ENCODE results near the gene TRPM1.

TRPM1 gene

GRCh38 chr15:31065824-31066223 lies 35.7 kb downstream of the TRPM1 start:
- Histone ChIP-seq H3K36me3 (ENCODE audit: insufficient read depth, low read length) (no peaks in the 10 kb centered on the region), H3K9ac (ENCODE audit: low read depth, low read length) (no peak overlapping the region), H3K27me3 (ENCODE audit: insufficient read depth, low read length) (no peaks in the 10 kb centered on the region), H3K27ac (ENCODE audit: low read depth, low read length) (no peak overlapping the region), H3K4me1 (ENCODE audit: insufficient read depth, low read length) (no peaks in the 10 kb centered on the region; the same call in 1 of the 2 replicates), H3K4me3 (ENCODE audit: low read length) (no peak overlapping the region), H3K9me3 (ENCODE audit: insufficient read depth, low read depth, low read length) (no peaks in the 10 kb centered on the region)
- 95% methylated on average over 6 of the region's 6 CpGs for WGBS

- Histone ChIP-seq H3K27ac (ENCODE audit: low read depth, low read length) (no peak overlapping the region), H3K27me3 (ENCODE audit: insufficient read depth, low read length) (no peaks in the 10 kb centered on the region), H3K4me3 (ENCODE audit: low read length) (no peak overlapping the region), H3K9me3 (ENCODE audit: insufficient read depth, low read depth, low read length) (no peaks in the 10 kb centered on the region), H3K36me3 (ENCODE audit: insufficient read depth, low read length) (no peaks in the 10 kb centered on the region), H3K9ac (ENCODE audit: low read depth, low read length) (no peak overlapping the region), H3K4me1 (ENCODE audit: insufficient read depth, low read length) (no peaks in the 10 kb centered on the region; the same call in 1 of the 2 replicates)
- WGBS: 93% methylated on average over 17 of the region's 17 CpGs
Observed at GRCh38 chr15:31062911-31063310, 38.6 kb downstream of the TRPM1 start.

GRCh38 chr15:31062310-31062847 lies 39.1 kb downstream of the TRPM1 start:
- no peak overlapping the region for H3K27ac ChIP-seq (ENCODE audit: low read depth, low read length)
- H3K9me3 ChIP-seq (ENCODE audit: insufficient read depth, low read depth, low read length): no peaks in the 10 kb centered on the region
- H3K36me3 ChIP-seq (ENCODE audit: insufficient read depth, low read length): no peaks in the 10 kb centered on the region
- H3K4me3 ChIP-seq (ENCODE audit: low read length): no peak overlapping the region
- no peak overlapping the region for H3K9ac ChIP-seq (ENCODE audit: low read depth, low read length)
- no peaks in the 10 kb centered on the region for H3K27me3 ChIP-seq (ENCODE audit: insufficient read depth, low read length)
- H3K4me1 ChIP-seq (ENCODE audit: insufficient read depth, low read length): no peaks in the 10 kb centered on the region; the same call in 1 of the 2 replicates
- 87% methylated on average over 4 of the region's 4 CpGs for WGBS

- 92% methylated on average over 15 of the region's 15 CpGs for WGBS
- Histone ChIP-seq H3K27me3 (ENCODE audit: insufficient read depth, low read length) (no peaks in the 10 kb centered on the region), H3K4me1 (ENCODE audit: insufficient read depth, low read length) (no peaks in the 10 kb centered on the region; the same call in 1 of the 2 replicates), H3K36me3 (ENCODE audit: insufficient read depth, low read length) (no peaks in the 10 kb centered on the region), H3K9me3 (ENCODE audit: insufficient read depth, low read depth, low read length) (no peaks in the 10 kb centered on the region), H3K9ac (ENCODE audit: low read depth, low read length) (no peak overlapping the region), H3K4me3 (ENCODE audit: low read length) (no peak overlapping the region), H3K27ac (ENCODE audit: low read depth, low read length) (no peak overlapping the region)
Observed at GRCh38 chr15:31060429-31061140, 40.9 kb downstream of the TRPM1 start.

GRCh38 chr15:31058236-31058962 lies 43.1 kb downstream of the TRPM1 start:
- Histone ChIP-seq H3K27me3 (ENCODE audit: insufficient read depth, low read length) (no peaks in the 10 kb centered on the region), H3K9me3 (ENCODE audit: insufficient read depth, low read depth, low read length) (no peaks in the 10 kb centered on the region), H3K4me1 (ENCODE audit: insufficient read depth, low read length) (no peaks in the 10 kb centered on the region; the same call in 1 of the 2 replicates), H3K4me3 (ENCODE audit: low read length) (no peak overlapping the region), H3K9ac (ENCODE audit: low read depth, low read length) (no peak overlapping the region), H3K27ac (ENCODE audit: low read depth, low read length) (no peak overlapping the region), H3K36me3 (ENCODE audit: insufficient read depth, low read length) (no peaks in the 10 kb centered on the region)
- WGBS: 94% methylated on average over 6 of the region's 6 CpGs

- 88% methylated on average over 3 of the region's 3 CpGs for WGBS
- no peaks in the 10 kb centered on the region for H3K27me3 ChIP-seq (ENCODE audit: insufficient read depth, low read length)
Observed at GRCh38 chr15:31051496-31052080, 49.9 kb downstream of the TRPM1 start.

GRCh38 chr15:31050953-31051352 lies 50.6 kb downstream of the TRPM1 start:
- no peak overlapping the region for H3K27ac ChIP-seq (ENCODE audit: low read depth, low read length)
- H3K27me3 ChIP-seq (ENCODE audit: insufficient read depth, low read length): no peaks in the 10 kb centered on the region
- no peaks in the 10 kb centered on the region for H3K9me3 ChIP-seq (ENCODE audit: insufficient read depth, low read depth, low read length)
- H3K36me3 ChIP-seq (ENCODE audit: insufficient read depth, low read length): no peaks in the 10 kb centered on the region
- H3K9ac ChIP-seq (ENCODE audit: low read depth, low read length): no peak overlapping the region
- WGBS: 87% methylated on average over 10 of the region's 10 CpGs
- no peak overlapping the region for H3K4me3 ChIP-seq (ENCODE audit: low read length)
- H3K4me1 ChIP-seq (ENCODE audit: insufficient read depth, low read length): no peaks in the 10 kb centered on the region

More at GRCh38 chr15:31051496-31052080, 49.9 kb downstream of the TRPM1 start:
- no peak overlapping the region for H3K4me3 ChIP-seq (ENCODE audit: low read length)
- H3K9ac ChIP-seq (ENCODE audit: low read depth, low read length): no peak overlapping the region
- H3K36me3 ChIP-seq (ENCODE audit: insufficient read depth, low read length): no peaks in the 10 kb centered on the region
- no peak overlapping the region for H3K27ac ChIP-seq (ENCODE audit: low read depth, low read length)
- no peaks in the 10 kb centered on the region for H3K9me3 ChIP-seq (ENCODE audit: insufficient read depth, low read depth, low read length)
- no peaks in the 10 kb centered on the region for H3K4me1 ChIP-seq (ENCODE audit: insufficient read depth, low read length)

GRCh38 chr15:31049682-31050615 lies 51.6 kb downstream of the TRPM1 start:
- Histone ChIP-seq H3K9me3 (ENCODE audit: insufficient read depth, low read depth, low read length) (no peaks in the 10 kb centered on the region), H3K4me1 (ENCODE audit: insufficient read depth, low read length) (no peaks in the 10 kb centered on the region), H3K4me3 (ENCODE audit: low read length) (no peak overlapping the region), H3K36me3 (ENCODE audit: insufficient read depth, low read length) (no peaks in the 10 kb centered on the region), H3K27ac (ENCODE audit: low read depth, low read length) (no peak overlapping the region), H3K9ac (ENCODE audit: low read depth, low read length) (no peak overlapping the region), H3K27me3 (ENCODE audit: insufficient read depth, low read length) (no peaks in the 10 kb centered on the region)
- WGBS: 82% methylated on average over 12 of the region's 12 CpGs

- H3K4me1 ChIP-seq (ENCODE audit: insufficient read depth, low read length): no peaks in the 10 kb centered on the region
- H3K27ac ChIP-seq (ENCODE audit: low read depth, low read length): no peak overlapping the region
- H3K9ac ChIP-seq (ENCODE audit: low read depth, low read length): no peak overlapping the region
- H3K4me3 ChIP-seq (ENCODE audit: low read length): no peak overlapping the region
- no peaks in the 10 kb centered on the region for H3K9me3 ChIP-seq (ENCODE audit: insufficient read depth, low read depth, low read length)
- no peaks in the 10 kb centered on the region for H3K27me3 ChIP-seq (ENCODE audit: insufficient read depth, low read length)
- H3K36me3 ChIP-seq (ENCODE audit: insufficient read depth, low read length): no peaks in the 10 kb centered on the region
- 92% methylated on average over 10 of the region's 10 CpGs for WGBS
Observed at GRCh38 chr15:31049111-31049510, 52.4 kb downstream of the TRPM1 start.

GRCh38 chr15:31047437-31047836 lies 54.1 kb downstream of the TRPM1 start:
- H3K27ac ChIP-seq (ENCODE audit: low read depth, low read length): no peak overlapping the region
- H3K36me3 ChIP-seq (ENCODE audit: insufficient read depth, low read length): no peaks in the 10 kb centered on the region
- H3K27me3 ChIP-seq (ENCODE audit: insufficient read depth, low read length): no peaks in the 10 kb centered on the region
- no peaks in the 10 kb centered on the region for H3K4me1 ChIP-seq (ENCODE audit: insufficient read depth, low read length)
- no peak overlapping the region for H3K9ac ChIP-seq (ENCODE audit: low read depth, low read length)
- H3K9me3 ChIP-seq (ENCODE audit: insufficient read depth, low read depth, low read length): no peaks in the 10 kb centered on the region
- no peak overlapping the region for H3K4me3 ChIP-seq (ENCODE audit: low read length)
- WGBS: 93% methylated on average over 8 of the region's 8 CpGs

Measured in HUES64 (cell line).